Measurements from ENCODE around the gene NF2. TPM values are rescaled to one million over a fixed set of nuclear protein-coding genes. Genes with fewer than 3 reads are reported as not detected.

Gene NF2
- total RNA-seq, 1 donor from 2014 or later = 67.9 TPM

DNA sequence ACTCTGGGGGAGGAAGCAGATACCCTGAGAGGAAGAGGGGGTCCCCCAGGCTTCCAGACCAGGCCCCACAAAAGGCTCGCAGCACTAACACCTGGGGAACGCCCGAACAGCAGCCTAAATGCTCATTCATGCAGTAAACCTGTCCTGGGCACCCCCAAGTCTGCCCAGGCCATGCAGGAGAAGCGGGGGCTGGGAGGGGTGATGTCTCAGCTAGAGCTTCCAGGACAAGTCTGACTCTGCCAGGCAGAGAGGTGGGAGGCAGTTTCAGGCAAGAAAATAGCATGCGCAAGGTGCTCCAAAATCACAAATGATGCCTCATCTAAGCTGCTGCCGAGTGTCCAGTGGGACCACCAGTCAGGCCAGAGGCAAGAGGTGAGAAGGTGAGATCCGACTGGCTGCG lies 131.0 kb downstream of the NF2 start:
- H3K27me3 Mint-ChIP-seq (ENCODE audit: unreplicated experiment) = no peaks in the 10 kb centered on the region
- H3K9me3 Mint-ChIP-seq (ENCODE audit: unreplicated experiment) = no peaks in the 10 kb centered on the region
- no peaks in the 10 kb centered on the region for H3K4me1 Mint-ChIP-seq (ENCODE audit: unreplicated experiment)
- no peak overlapping the region for H3K4me3 Mint-ChIP-seq (ENCODE audit: unreplicated experiment)
- TF ChIP-seq, protein P1, sequence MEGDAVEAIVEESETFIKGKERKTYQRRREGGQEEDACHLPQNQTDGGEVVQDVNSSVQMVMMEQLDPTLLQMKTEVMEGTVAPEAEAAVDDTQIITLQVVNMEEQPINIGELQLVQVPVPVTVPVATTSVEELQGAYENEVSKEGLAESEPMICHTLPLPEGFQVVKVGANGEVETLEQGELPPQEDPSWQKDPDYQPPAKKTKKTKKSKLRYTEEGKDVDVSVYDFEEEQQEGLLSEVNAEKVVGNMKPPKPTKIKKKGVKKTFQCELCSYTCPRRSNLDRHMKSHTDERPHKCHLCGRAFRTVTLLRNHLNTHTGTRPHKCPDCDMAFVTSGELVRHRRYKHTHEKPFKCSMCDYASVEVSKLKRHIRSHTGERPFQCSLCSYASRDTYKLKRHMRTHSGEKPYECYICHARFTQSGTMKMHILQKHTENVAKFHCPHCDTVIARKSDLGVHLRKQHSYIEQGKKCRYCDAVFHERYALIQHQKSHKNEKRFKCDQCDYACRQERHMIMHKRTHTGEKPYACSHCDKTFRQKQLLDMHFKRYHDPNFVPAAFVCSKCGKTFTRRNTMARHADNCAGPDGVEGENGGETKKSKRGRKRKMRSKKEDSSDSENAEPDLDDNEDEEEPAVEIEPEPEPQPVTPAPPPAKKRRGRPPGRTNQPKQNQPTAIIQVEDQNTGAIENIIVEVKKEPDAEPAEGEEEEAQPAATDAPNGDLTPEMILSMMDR (IDR thresholded peaks at IDR 0.05) = no peak
- H3K27ac Mint-ChIP-seq (ENCODE audit: unreplicated experiment) = no peak overlapping the region
- no peak for DNase-seq (ENCODE audit: extremely low spot score, unreplicated experiment)
- H3K36me3 Mint-ChIP-seq (ENCODE audit: unreplicated experiment) = peaks cover 11% of the 10 kb centered on the region

DNA sequence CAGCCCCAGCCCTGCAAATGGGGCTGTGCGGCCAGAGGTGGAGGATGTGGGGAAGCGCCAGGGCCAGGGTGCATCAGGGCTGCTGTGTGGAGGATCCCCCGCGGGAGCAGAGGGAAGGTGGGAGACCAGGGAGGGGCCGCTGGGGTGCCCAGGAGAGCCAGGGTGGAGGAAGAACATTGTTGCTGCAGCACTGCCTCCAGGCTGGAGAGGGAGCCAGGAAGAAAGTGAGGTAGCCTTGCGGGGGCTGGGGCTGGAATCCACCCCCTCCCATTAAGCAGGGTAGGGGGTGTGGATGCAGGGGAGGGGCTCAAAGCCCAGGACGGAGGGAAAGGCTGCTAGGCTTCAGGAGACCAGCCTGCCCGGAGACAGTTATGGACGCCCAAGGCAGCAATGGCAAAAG lies 131.4 kb downstream of the NF2 start:
- Mint-ChIP-seq H3K36me3 (ENCODE audit: unreplicated experiment) (peaks cover 11% of the 10 kb centered on the region), H3K27me3 (ENCODE audit: unreplicated experiment) (no peaks in the 10 kb centered on the region)
- TF ChIP-seq, protein P1 (IDR thresholded peaks at IDR 0.05) = no peak

DNA sequence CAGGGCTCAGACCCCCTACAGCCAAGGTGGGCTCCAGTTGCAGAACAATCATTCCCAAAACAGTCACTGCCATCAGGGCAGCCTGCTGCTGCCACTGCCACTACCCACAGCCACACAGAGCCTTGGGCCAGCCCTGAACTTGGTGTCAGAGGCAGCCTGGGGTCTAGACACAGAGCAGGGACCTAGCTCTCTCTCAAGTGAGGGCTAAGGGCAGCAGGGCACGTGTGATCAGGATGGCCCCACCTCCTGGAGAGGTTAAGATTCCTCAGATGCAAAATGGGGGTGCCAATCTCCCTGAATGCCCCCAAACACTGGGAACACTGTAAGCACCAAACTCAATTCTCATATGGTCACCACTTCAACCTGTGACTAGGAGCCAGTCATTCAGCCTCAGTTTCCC lies 132.0 kb downstream of the NF2 start:
- H3K36me3 Mint-ChIP-seq (ENCODE audit: unreplicated experiment) = peaks cover 11% of the 10 kb centered on the region
- no peaks in the 10 kb centered on the region for H3K9me3 Mint-ChIP-seq (ENCODE audit: unreplicated experiment)
- H3K27ac Mint-ChIP-seq (ENCODE audit: unreplicated experiment) = no peak overlapping the region
- H3K4me1 Mint-ChIP-seq (ENCODE audit: unreplicated experiment) = no peaks in the 10 kb centered on the region
- H3K27me3 Mint-ChIP-seq (ENCODE audit: unreplicated experiment) = no peaks in the 10 kb centered on the region
- TF ChIP-seq, protein P1 (IDR thresholded peaks at IDR 0.05) = no peak
- H3K4me3 Mint-ChIP-seq (ENCODE audit: unreplicated experiment) = no peak overlapping the region
- no peak for DNase-seq (ENCODE audit: extremely low spot score, unreplicated experiment)

More for the DNA sequence above, 131.4 kb downstream of the NF2 start:
- Mint-ChIP-seq H3K4me1 (ENCODE audit: unreplicated experiment) (no peaks in the 10 kb centered on the region), H3K4me3 (ENCODE audit: unreplicated experiment) (no peak overlapping the region), H3K27ac (ENCODE audit: unreplicated experiment) (no peak overlapping the region), H3K9me3 (ENCODE audit: unreplicated experiment) (no peaks in the 10 kb centered on the region)
- no peak for DNase-seq (ENCODE audit: extremely low spot score, unreplicated experiment)

DNA sequence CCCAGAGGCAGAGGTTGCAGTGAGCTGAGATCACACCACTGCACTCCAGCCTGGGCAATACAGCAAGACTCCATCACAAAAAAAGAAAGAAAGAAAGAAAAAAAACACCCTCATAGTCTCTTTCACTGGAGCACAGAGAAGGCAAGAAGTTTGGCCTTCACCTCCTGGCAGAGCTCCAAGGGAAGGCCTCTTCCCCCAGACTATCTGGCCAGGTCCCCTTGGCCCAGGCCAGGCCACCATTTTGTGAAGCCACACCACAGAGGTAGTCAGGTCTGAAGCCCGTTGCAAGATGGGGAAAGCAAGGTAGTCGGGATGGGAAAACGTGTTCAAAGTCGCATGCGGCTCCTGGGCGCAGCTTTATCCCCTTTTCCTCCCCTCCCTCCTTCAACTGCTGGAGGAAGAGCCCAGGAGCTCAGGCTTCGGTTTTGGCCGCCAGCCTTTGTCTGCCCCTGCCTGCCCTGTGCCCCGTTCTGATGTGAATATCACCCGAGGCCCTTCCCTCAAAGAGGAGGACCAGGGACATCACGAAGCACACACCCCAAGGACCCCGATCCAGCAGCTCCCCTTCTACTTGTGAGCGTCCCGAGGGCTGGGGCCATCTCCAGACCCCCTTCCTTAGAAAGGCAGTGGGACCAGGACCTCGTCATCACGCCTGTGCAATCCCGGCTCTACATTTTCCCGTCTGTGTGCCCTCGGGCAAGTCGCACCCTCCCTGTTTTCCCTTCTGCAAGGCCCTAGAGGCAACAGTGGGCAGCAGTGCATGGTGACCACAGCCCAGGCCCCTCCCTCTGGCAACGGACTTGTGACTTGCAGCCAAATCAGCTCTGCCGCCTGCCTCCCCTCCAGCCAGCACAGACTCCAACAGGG lies 134.1 kb downstream of the NF2 start:
- H3K9me3 Mint-ChIP-seq (ENCODE audit: unreplicated experiment) = no peaks in the 10 kb centered on the region
- H3K36me3 Mint-ChIP-seq (ENCODE audit: unreplicated experiment) = peaks cover 10% of the 10 kb centered on the region
- H3K27me3 Mint-ChIP-seq (ENCODE audit: unreplicated experiment) = no peaks in the 10 kb centered on the region
- no peaks in the 10 kb centered on the region for H3K4me1 Mint-ChIP-seq (ENCODE audit: unreplicated experiment)
- H3K4me3 Mint-ChIP-seq (ENCODE audit: unreplicated experiment) = no peak overlapping the region
- TF ChIP-seq, protein P1 (IDR thresholded peaks at IDR 0.05) = no peak
- DNase-seq (ENCODE audit: extremely low spot score, unreplicated experiment) = no peak
- no peak overlapping the region for H3K27ac Mint-ChIP-seq (ENCODE audit: unreplicated experiment)

DNA sequence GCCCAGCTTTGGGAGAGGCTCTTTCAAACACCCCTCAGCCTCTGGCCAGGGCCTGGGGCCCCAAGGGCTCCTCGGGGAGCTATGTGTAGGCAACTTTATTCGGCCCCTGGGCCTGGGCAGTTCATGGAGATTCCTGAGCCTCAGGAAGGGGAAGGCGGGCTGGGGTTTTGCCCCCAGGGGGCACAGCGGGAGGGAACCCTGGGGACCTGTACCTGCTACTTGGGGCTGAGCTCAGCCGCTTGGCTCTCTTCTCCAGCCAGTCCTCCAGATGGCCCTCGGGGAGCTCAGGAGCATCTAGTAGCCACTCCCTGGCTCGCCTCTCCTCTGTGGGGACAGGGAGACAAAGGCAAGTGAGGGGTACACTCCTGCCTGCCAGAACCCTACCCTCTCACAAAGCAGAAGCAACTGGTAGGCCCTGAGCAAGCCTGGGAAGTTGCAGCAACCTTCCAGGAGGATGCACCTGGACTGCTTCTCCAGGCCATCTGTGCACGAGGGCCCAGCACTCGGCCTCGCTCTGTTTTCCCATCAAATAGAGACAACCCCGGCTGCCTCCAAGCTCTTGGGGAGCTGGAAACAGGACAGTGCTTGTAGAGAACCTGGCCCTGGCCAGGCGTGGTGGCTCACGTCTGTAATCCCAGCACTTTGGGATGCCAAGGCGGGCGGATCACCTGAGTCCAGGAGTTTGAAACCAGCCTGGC lies 134.8 kb downstream of the NF2 start:
- Mint-ChIP-seq H3K9me3 (ENCODE audit: unreplicated experiment) (no peaks in the 10 kb centered on the region), H3K27me3 (ENCODE audit: unreplicated experiment) (no peaks in the 10 kb centered on the region), H3K4me1 (ENCODE audit: unreplicated experiment) (no peaks in the 10 kb centered on the region), H3K4me3 (ENCODE audit: unreplicated experiment) (no peak overlapping the region), H3K36me3 (ENCODE audit: unreplicated experiment) (peaks cover 11% of the 10 kb centered on the region), H3K27ac (ENCODE audit: unreplicated experiment) (no peak overlapping the region)
- TF ChIP-seq, protein P1 (IDR thresholded peaks at IDR 0.05) = no peak
- DNase-seq (ENCODE audit: extremely low spot score, unreplicated experiment) = no peak
